Measurements from ENCODE around the gene FSTL4. TPM values are rescaled to one million over a fixed set of nuclear protein-coding genes. Genes with fewer than 3 reads are reported as not detected.

FSTL4 gene
- total RNA-seq, 2 experiments from 2014 or later: not detected

DNA sequence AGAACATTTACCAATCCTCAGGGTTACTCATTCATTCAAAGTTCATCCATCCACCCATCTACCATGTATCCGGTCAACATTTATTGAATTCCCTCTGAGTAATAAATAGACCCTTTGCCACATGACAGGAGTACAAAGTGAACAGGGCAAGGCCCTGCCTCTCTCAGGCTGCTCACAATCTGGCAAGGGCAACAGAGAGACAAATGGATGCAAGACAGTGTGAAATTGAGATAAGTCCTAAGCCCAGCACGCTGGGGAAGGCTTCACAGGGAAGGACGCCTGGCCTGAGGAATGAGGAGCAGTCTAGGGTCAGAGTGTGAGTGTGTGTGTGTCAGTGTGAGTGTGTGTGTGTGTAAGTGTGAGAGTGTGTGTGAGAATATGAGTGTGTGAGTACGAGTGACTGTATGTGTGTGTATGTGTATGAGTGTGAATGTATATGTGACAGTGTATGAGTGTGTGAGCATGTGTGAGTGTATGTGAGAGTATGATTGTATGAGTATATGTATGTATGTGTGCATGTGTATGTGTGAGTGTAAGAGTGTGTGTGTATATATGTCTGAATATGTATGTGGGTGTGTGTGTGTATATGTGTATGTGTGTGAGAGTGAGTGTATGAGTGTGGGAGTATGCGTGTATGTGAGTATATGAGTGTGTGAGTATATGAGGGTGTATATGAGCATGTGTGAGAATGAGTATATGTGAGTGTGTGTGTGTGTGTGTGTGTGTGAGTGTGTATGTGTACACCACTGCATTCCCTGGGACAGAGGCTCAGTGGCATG is 145.6 kb downstream of the FSTL4 start:
- no peak for TF ChIP-seq EZH2phosphoT487 (IDR thresholded peaks at IDR 0.05; ENCODE audit: borderline replicate concordance, low read depth, low read length)
- TF ChIP-seq, protein P1, sequence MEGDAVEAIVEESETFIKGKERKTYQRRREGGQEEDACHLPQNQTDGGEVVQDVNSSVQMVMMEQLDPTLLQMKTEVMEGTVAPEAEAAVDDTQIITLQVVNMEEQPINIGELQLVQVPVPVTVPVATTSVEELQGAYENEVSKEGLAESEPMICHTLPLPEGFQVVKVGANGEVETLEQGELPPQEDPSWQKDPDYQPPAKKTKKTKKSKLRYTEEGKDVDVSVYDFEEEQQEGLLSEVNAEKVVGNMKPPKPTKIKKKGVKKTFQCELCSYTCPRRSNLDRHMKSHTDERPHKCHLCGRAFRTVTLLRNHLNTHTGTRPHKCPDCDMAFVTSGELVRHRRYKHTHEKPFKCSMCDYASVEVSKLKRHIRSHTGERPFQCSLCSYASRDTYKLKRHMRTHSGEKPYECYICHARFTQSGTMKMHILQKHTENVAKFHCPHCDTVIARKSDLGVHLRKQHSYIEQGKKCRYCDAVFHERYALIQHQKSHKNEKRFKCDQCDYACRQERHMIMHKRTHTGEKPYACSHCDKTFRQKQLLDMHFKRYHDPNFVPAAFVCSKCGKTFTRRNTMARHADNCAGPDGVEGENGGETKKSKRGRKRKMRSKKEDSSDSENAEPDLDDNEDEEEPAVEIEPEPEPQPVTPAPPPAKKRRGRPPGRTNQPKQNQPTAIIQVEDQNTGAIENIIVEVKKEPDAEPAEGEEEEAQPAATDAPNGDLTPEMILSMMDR (conservative IDR thresholded peaks at IDR 0.05; ENCODE audit: low read length): no peak
- CTCF ChIA-PET (ENCODE audit: unreplicated experiment): no interaction called here
- POLR2A ChIA-PET: no interaction called here

DNA sequence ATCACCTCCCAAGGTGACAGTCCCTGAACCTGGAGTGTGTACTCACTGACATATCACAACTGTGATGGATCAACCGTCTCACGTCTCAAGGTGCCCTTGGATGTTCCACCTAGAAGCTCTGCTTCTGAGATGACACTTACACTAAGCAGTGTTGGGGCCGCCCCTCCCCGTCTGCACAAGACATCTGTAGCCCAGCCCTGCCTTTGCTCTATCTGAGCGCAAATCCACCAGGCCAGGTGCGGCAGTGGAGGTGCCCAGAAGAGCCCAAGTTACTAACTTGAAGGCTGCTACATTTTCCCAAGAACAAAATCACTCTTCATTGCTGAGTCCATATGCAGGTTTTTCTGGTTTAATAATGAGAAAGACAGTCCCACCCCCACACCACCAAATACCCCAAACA is 148.3 kb downstream of the FSTL4 start:
- Histone ChIP-seq H4K20me1 (ENCODE audit: insufficient read depth, low read length) (no peaks in the 10 kb centered on the region), H3K4me3 (ENCODE audit: low read depth, low read length, poor library complexity, severe bottlenecking) (no peak overlapping the region), H3K79me2 (ENCODE audit: insufficient read depth, low read depth, low read length) (no peaks in the 10 kb centered on the region), H3K4me2 (ENCODE audit: low read length) (no peak overlapping the region), H3K9me2 (ENCODE audit: insufficient read depth, low read length) (no peaks in the 10 kb centered on the region), H3K36me3 (ENCODE audit: insufficient read depth, low read length) (no peaks in the 10 kb centered on the region), H3K9me3 (ENCODE audit: low read length) (no peaks in the 10 kb centered on the region), H3K27ac (ENCODE audit: low read depth, low read length, poor library complexity, severe bottlenecking) (no peak overlapping the region), H2AFZ (ENCODE audit: low read length) (no peak overlapping the region), H3K4me1 (ENCODE audit: insufficient read depth, low read length, poor library complexity, severe bottlenecking) (no peaks in the 10 kb centered on the region)
- no peak for DNase-seq (ENCODE audit: low spot score)
- BruUV-seq (replicated peaks): no TSS peak
- ChIA-PET CTCF (ENCODE audit: unreplicated experiment) (no interaction called here), POLR2A (no interaction called here)
- intact Hi-C loops (cut with micrococcal nuclease; ENCODE audit: unreplicated experiment): loop anchor here (5.0 kb wide), 1 partner anchor 42 kb away; no protein-coding TSS in a partner anchor
- TF ChIP-seq, protein P1 (conservative IDR thresholded peaks at IDR 0.05; ENCODE audit: low read length): no peak
- no peak for TF ChIP-seq EZH2phosphoT487 (IDR thresholded peaks at IDR 0.05; ENCODE audit: borderline replicate concordance, low read depth, low read length)

More for the DNA sequence above, 145.6 kb downstream of the FSTL4 start:
- no peaks in the 10 kb centered on the region for H3K9me2 ChIP-seq (ENCODE audit: insufficient read depth, low read length)
- no peak overlapping the region for H3K27ac ChIP-seq (ENCODE audit: low read depth, low read length, poor library complexity, severe bottlenecking)
- intact Hi-C loops (cut with micrococcal nuclease; ENCODE audit: unreplicated experiment): no loop called here
- DNase-seq (ENCODE audit: low spot score): no peak
- no peaks in the 10 kb centered on the region for H3K36me3 ChIP-seq (ENCODE audit: insufficient read depth, low read length)
- no peak overlapping the region for H2AFZ ChIP-seq (ENCODE audit: low read length)
- BruUV-seq (replicated peaks): no TSS peak
- no peak overlapping the region for H3K4me3 ChIP-seq (ENCODE audit: low read depth, low read length, poor library complexity, severe bottlenecking)
- H3K79me2 ChIP-seq (ENCODE audit: insufficient read depth, low read depth, low read length): no peaks in the 10 kb centered on the region
- no peaks in the 10 kb centered on the region for H3K4me1 ChIP-seq (ENCODE audit: insufficient read depth, low read length, poor library complexity, severe bottlenecking)
- H3K9me3 ChIP-seq (ENCODE audit: low read length): no peaks in the 10 kb centered on the region
- H4K20me1 ChIP-seq (ENCODE audit: insufficient read depth, low read length): no peaks in the 10 kb centered on the region
- H3K4me2 ChIP-seq (ENCODE audit: low read length): no peak overlapping the region

DNA sequence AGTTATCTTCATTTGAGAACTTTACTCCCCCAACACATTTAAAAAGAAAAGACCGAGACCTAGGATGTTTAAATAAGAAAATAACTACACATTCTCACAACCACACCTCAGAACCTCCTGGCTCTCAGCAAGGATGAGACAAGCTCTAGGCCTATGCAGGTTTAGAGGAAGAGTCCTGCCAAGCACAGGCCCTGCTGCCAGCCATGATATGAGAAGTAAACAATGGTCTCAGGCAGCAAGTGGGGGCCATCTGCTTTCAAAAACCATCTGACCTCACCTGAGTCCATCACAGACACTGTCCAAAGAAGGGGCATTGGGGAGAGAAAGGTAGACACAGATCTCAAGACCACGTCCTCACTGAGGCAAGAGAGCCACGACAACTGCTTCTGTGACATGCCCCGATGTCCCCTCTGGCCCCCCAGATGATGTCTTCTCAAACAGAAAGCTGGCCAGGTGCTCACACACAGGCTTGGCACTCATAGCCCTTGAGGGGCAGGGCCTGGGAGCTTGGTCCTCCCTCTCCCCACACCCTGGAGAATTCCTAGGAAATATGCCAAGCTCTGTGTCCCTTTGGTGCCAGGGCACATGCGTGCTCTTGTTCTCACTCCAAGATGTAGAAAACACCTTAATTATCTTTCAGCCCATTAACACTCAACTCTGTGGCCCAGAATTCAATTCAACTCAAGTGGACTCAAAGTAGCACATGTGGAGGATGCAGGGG is 150.4 kb downstream of the FSTL4 start:
- POLR2A ChIA-PET: no interaction called here
- no peaks in the 10 kb centered on the region for H3K9me2 ChIP-seq (ENCODE audit: insufficient read depth, low read length)
- H3K4me2 ChIP-seq (ENCODE audit: low read length): no peak overlapping the region
- H3K27ac ChIP-seq (ENCODE audit: low read depth, low read length, poor library complexity, severe bottlenecking): no peak overlapping the region
- H2AFZ ChIP-seq (ENCODE audit: low read length): no peak overlapping the region
- intact Hi-C loops (cut with micrococcal nuclease; ENCODE audit: unreplicated experiment): loop anchor here (5.0 kb wide), 1 partner anchor 40 kb away; no protein-coding TSS in a partner anchor
- H3K36me3 ChIP-seq (ENCODE audit: insufficient read depth, low read length): no peaks in the 10 kb centered on the region
- no peaks in the 10 kb centered on the region for H3K9me3 ChIP-seq (ENCODE audit: low read length)
- H4K20me1 ChIP-seq (ENCODE audit: insufficient read depth, low read length): no peaks in the 10 kb centered on the region
- no TSS peak for BruUV-seq (replicated peaks)
- CTCF ChIA-PET (ENCODE audit: unreplicated experiment): no interaction called here
- no peak overlapping the region for H3K4me3 ChIP-seq (ENCODE audit: low read depth, low read length, poor library complexity, severe bottlenecking)
- TF ChIP-seq EZH2phosphoT487 (IDR thresholded peaks at IDR 0.05; ENCODE audit: borderline replicate concordance, low read depth, low read length): no peak
- no peaks in the 10 kb centered on the region for H3K79me2 ChIP-seq (ENCODE audit: insufficient read depth, low read depth, low read length)
- DNase-seq (ENCODE audit: low spot score): no peak
- H3K4me1 ChIP-seq (ENCODE audit: insufficient read depth, low read length, poor library complexity, severe bottlenecking): no peaks in the 10 kb centered on the region
